H1 (cell line): ENCODE results near the gene HSF4. TPM values are rescaled to one million over a fixed set of nuclear protein-coding genes. Genes with fewer than 3 reads are reported as not detected.

Experiments
- CTCF ChIA-PET: fragments of 300-600 bp; sonication (Branson Sonifier 250); formaldehyde crosslinking; loops from one replicate; lab custom pipeline; 2021; ENCODE audit not compliant: partially characterized antibody; lab: Charles Lee
- POLR2A ChIA-PET: fragments of 300-600 bp; sonication (Branson Sonifier 250); formaldehyde crosslinking; loops from one replicate; lab custom pipeline; 2021; ENCODE audit warnings: inconsistent platforms; ENCODE audit not compliant: partially characterized antibody; lab: Charles Lee
- DNase-seq, 2 experiments: peaks; one replicate each; pipeline versions ENCODE4 v3.0.0 to v3.0.0-alpha.2; 2010 to 2022; ENCODE audit warnings: low spot score in 2 of 2, low read depth in 1 of 2, mixed read lengths in 1 of 2
- FAIRE-seq: peaks from 2 replicates; lab custom pipeline; 2011; peaks lifted over from hg19 to GRCh38; lab: Jason Lieb, UNC
- H2AFZ ChIP-seq: 2 replicates; pipeline ENCODE4 v1.8.1; 2012; ENCODE audit warnings: low read length, inconsistent platforms
- H2AK5ac ChIP-seq: 2 replicates; pipeline ENCODE4 v1.6.1; 2013; ENCODE audit warnings: low read depth, low read length
- H2BK120ac ChIP-seq: replicated peaks from 2 replicates; pipeline ENCODE3; 2013; ENCODE audit warnings: low read depth, low read length, inconsistent platforms
- H2BK12ac ChIP-seq: 2 replicates; pipeline ENCODE4 v1.6.1; 2013; ENCODE audit warnings: low read depth, low read length
- H2BK15ac ChIP-seq: 2 replicates; pipeline ENCODE4 v1.6.1; 2013; ENCODE audit warnings: low read length
- H2BK20ac ChIP-seq: 2 replicates; pipeline ENCODE4 v1.6.1; 2013; ENCODE audit warnings: low read length
- H2BK5ac ChIP-seq: 2 replicates; pipeline ENCODE4 v1.6.1; 2013; ENCODE audit warnings: low read depth, low read length
- H3K14ac ChIP-seq: 2 replicates; pipeline ENCODE4 v1.6.1; 2013; ENCODE audit warnings: inconsistent platforms; ENCODE audit not compliant: insufficient read length
- H3K18ac ChIP-seq: 2 replicates; pipeline ENCODE4 v1.6.1; 2013; ENCODE audit warnings: low read length; ENCODE audit errors: extremely low read depth
- H3K23ac ChIP-seq: 2 replicates; pipeline ENCODE4 v1.6.1; 2013; ENCODE audit warnings: inconsistent platforms; ENCODE audit not compliant: insufficient read length
- H3K23me2 ChIP-seq: 2 replicates; pipeline ENCODE4 v1.6.1; 2013; ENCODE audit warnings: low read depth, low read length
- H3K27ac ChIP-seq: 2 replicates; pipeline ENCODE4 v1.6.1; 2011; ENCODE audit warnings: low read depth, low read length, inconsistent platforms
- H3K27me3 ChIP-seq, 4 experiments: replicated peaks in 1 of 4; 1 replicate in 1 of 4; 2 replicates in 3 of 4; pipeline versions ENCODE4 v1.6.1 to v1.8.1; 2011 to 2013; ENCODE audit warnings: low read length in 3 of 4, mild to moderate bottlenecking in 3 of 4, inconsistent platforms in 2 of 4, mixed read lengths in 2 of 4, moderate library complexity in 1 of 4; ENCODE audit not compliant: control insufficient read depth in 3 of 4, insufficient read depth in 3 of 4; ENCODE audit errors: extremely low read depth in 1 of 4
- H3K36me3 ChIP-seq, 4 experiments: 2 replicates each; pipeline versions ENCODE4 v1.6.1 to v1.8.1; 2011 to 2013; ENCODE audit warnings: mild to moderate bottlenecking in 4 of 4, low read length in 3 of 4, moderate library complexity in 2 of 4, control low read depth in 1 of 4, inconsistent platforms in 1 of 4; ENCODE audit not compliant: insufficient read depth in 4 of 4, control insufficient read depth in 2 of 4
- H3K4ac ChIP-seq: replicated peaks from 2 replicates; pipeline ENCODE3; 2013; ENCODE audit warnings: low read length, low read depth, mixed read lengths, inconsistent platforms; ENCODE audit not compliant: insufficient read length
- H3K4me1 ChIP-seq, 4 experiments: replicated peaks in 1 of 4; 1 replicate in 1 of 4; 2 replicates in 3 of 4; pipeline versions ENCODE4 v1.6.1 to v1.8.1; 2011 to 2013; ENCODE audit warnings: low read length in 3 of 4, inconsistent platforms in 2 of 4, mixed read lengths in 1 of 4; ENCODE audit not compliant: insufficient read depth in 4 of 4, control insufficient read depth in 3 of 4
- H3K4me2 ChIP-seq, 2 experiments: 2 replicates each; pipeline versions ENCODE4 v1.6.1 to v1.8.1; 2011 to 2013; ENCODE audit warnings: low read depth in 2 of 2, low read length in 2 of 2, control low read depth in 1 of 2, inconsistent platforms in 1 of 2, mild to moderate bottlenecking in 1 of 2; ENCODE audit not compliant: insufficient read depth in 1 of 2
- H3K4me3 ChIP-seq, 4 experiments: fragments of 200-600, 300-600 bp in 1 of 4; sonication (generic), shearing (Covaris generic), sonication (Bioruptor Twin) in 1 of 4; 2 replicates each; pipeline versions ENCODE4 v1.5.1 to v1.8.1; 2011 to 2016; ENCODE audit warnings: low read length in 4 of 4, low read depth in 3 of 4, control low read depth in 2 of 4, inconsistent platforms in 2 of 4, mild to moderate bottlenecking in 2 of 4, mixed read lengths in 1 of 4, moderate library complexity in 1 of 4; ENCODE audit not compliant: insufficient read depth in 2 of 4; ENCODE audit errors: extremely low read depth in 1 of 4
- H3K56ac ChIP-seq: replicated peaks from 2 replicates; pipeline ENCODE3; 2013; ENCODE audit warnings: low read depth, mild to moderate bottlenecking, mixed read lengths, low read length, inconsistent platforms; ENCODE audit not compliant: insufficient read length
- H3K79me1 ChIP-seq: 2 replicates; pipeline ENCODE4 v1.6.1; 2013; ENCODE audit warnings: low read depth, low read length, control low read depth
- H3K79me2 ChIP-seq, 2 experiments: 2 replicates each; pipeline versions ENCODE4 v1.6.1 to v1.8.1; 2012 to 2013; ENCODE audit warnings: low read length in 2 of 2, mild to moderate bottlenecking in 2 of 2, inconsistent platforms in 1 of 2; ENCODE audit not compliant: insufficient read depth in 2 of 2, control insufficient read depth in 1 of 2
- H3K9ac ChIP-seq, 4 experiments: replicated peaks in 1 of 4; 1 replicate in 1 of 4; 2 replicates in 3 of 4; pipeline versions ENCODE4 v1.6.1 to v1.8.1; 2011 to 2013; ENCODE audit warnings: low read depth in 3 of 4, low read length in 3 of 4, control low read depth in 2 of 4, mild to moderate bottlenecking in 2 of 4, moderate library complexity in 2 of 4, inconsistent platforms in 1 of 4; ENCODE audit errors: extremely low read depth in 1 of 4
- H3K9me3 ChIP-seq, 2 experiments: 2 replicates each; pipeline versions ENCODE4 v1.6.1 to v1.8.1; 2012 to 2013; ENCODE audit warnings: mild to moderate bottlenecking in 2 of 2, moderate library complexity in 2 of 2, control low read depth in 1 of 2, inconsistent platforms in 1 of 2, low read depth in 1 of 2, low read length in 1 of 2, mixed read lengths in 1 of 2; ENCODE audit not compliant: insufficient read depth in 2 of 2
- H4K20me1 ChIP-seq, 2 experiments: replicated peaks in 1 of 2; 2 replicates each; pipeline versions ENCODE3 to v1.8.1; 2011 to 2013; ENCODE audit warnings: inconsistent platforms in 2 of 2, low read length in 2 of 2, mild to moderate bottlenecking in 1 of 2; ENCODE audit not compliant: insufficient read depth in 2 of 2, control insufficient read depth in 1 of 2
- H4K5ac ChIP-seq: 2 replicates; pipeline ENCODE4 v1.6.1; 2013; ENCODE audit warnings: low read length, low read depth, mixed read lengths, inconsistent platforms; ENCODE audit not compliant: insufficient read length
- H4K8ac ChIP-seq: 2 replicates; pipeline ENCODE4 v1.8.0; 2013; ENCODE audit warnings: mild to moderate bottlenecking, moderate library complexity, low read length, inconsistent platforms; ENCODE audit not compliant: insufficient read depth; ENCODE audit errors: extremely low read depth
- H4K91ac ChIP-seq: replicated peaks from 2 replicates; pipeline ENCODE3; 2013; ENCODE audit warnings: low read length, mixed read lengths, inconsistent platforms; ENCODE audit not compliant: insufficient read length
- ASH2L ChIP-seq: fragments of 200-600, 300-600 bp; sonication (generic); IDR thresholded peaks from one replicate; pipeline ENCODE4 v1.7.1; 2017; ENCODE audit warnings: low read length
- WGBS, 2 experiments: shearing (Covaris generic) in 1 of 2; methylation state at CpG; one replicate each; pipeline versions ENCODE4 v1.1.6 to v1.1.7; 2013 to 2015; ENCODE audit warnings: low lambda C conversion rate in 2 of 2, mixed read lengths in 2 of 2, inconsistent platforms in 1 of 2, low coverage in 1 of 2, missing lambda C conversion rate in 1 of 2; ENCODE audit not compliant: insufficient replicate concordance in 2 of 2, insufficient coverage in 1 of 2, insufficient read length in 1 of 2; ENCODE audit errors: extremely low coverage in 1 of 2, missing lambda C conversion rate in 1 of 2; 5-methylcytosine and 5-hydroxymethylcytosine counted together
- polyA plus RNA-seq, 7 experiments: library from polyadenylated mRNA; depleted of rRNA in 3 of 7; stranded (reverse) in 5 of 7; unstranded in 2 of 7; fragments of >200 nt in 5 of 7; fragments of 200-250 nt in 2 of 7; gene quantifications; 1 replicate in 5 of 7; 2 replicates in 1 of 7; 4 replicates in 1 of 7; pipeline versions ENCODE4 v1.2.1 to v1.2.3, GENCODE V29; 2011 to 2013; ENCODE audit warnings: missing spikeins in 2 of 7, mixed read lengths in 2 of 7
- total RNA-seq: library from RNA; stranded (reverse); fragmentation: NEBNext Ultra II Directional; extraction: Animal tissue kit (Norgen Biotek cat#: 25700); gene quantifications from 2 replicates; pipeline ENCODE4 v1.2.1, GENCODE V29; 2021

The HSF4 gene
- total and polyA plus RNA-seq, 2 of the 8 experiments (the other 6 are each of a cell fraction or from before 2014, with no cell fraction given) = 0.14 TPM; not detected in 1

DNA sequence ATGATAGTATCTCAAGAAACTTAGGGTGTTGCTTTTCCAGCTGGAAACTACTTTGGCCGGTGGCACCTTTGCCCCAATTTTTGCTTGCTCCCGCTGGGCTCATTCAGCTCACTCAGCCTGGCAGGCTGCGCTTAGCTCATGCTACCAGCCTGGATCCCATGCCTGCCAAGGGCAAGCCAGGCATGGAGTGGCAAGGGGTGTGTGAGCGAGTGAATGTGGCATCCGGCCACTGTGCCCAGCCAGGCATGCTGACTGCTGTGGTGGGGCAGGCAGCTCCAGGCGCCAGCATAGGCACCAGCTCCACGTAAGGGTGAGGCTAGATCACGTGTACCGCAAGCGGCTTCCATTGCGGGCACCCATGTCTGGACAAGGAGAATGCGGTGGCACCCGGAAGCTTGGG lies 23.2 kb upstream of the HSF4 start:
- no peak for DNase-seq
- Histone ChIP-seq H3K9ac (no peak overlapping the region), H3K36me3 (peaks cover 16 to 44% (median 39%) of the 10 kb centered on the region in 4 experiments; a peak in 7 of 8 replicates), H3K4ac (no peak overlapping the region), H2AFZ (no peak overlapping the region), H4K20me1 (peaks cover 0 to 1% of the 10 kb centered on the region in 2 experiments), H4K5ac (no peak overlapping the region), H2BK15ac (no peak overlapping the region), H3K4me2 (no peak overlapping the region), H4K91ac (no peak overlapping the region), H2BK20ac (no peak overlapping the region), H2BK12ac (no peak overlapping the region), H4K8ac (no peak overlapping the region; the same call in 1 of the 2 replicates), H3K18ac (no peak overlapping the region)
- 96% methylated on average over 13 of the region's 13 CpGs; no CpG with 5 or more reads in 1 of the 2 experiments for WGBS, 2 experiments
- POLR2A ChIA-PET = interaction anchor here (1.0 kb wide), 1 partner anchor 10 kb away, joined by 3 read pairs; no protein-coding TSS in a partner anchor
- TF ChIP-seq ASH2L = no peak
- TF ChIP-seq, all 59 proteins: peak for 0
- H3K27me3 ChIP-seq = no peaks in the 10 kb centered on the region
- no peaks in the 10 kb centered on the region for H3K23me2 ChIP-seq
- no peaks in the 10 kb centered on the region for H3K79me2 ChIP-seq
- H3K9me3 ChIP-seq = no peaks in the 10 kb centered on the region
- no peaks in the 10 kb centered on the region for H3K4me1 ChIP-seq
- H3K79me1 ChIP-seq = no peaks in the 10 kb centered on the region; the same call in 1 of the 2 replicates
- no peak overlapping the region for H3K56ac ChIP-seq
- H2BK5ac ChIP-seq = no peak overlapping the region
- no peak overlapping the region for H2AK5ac ChIP-seq
- H3K4me3 ChIP-seq = no peak overlapping the region
- no peak overlapping the region for H3K14ac ChIP-seq
- no peak overlapping the region for H2BK120ac ChIP-seq
- no peak for FAIRE-seq
- H3K23ac ChIP-seq = no peak overlapping the region
- CTCF ChIA-PET = interaction anchor here (0.7 to 5.3 kb wide), 13 partner anchors 8 to 197 kb away, joined by 3 to 26 read pairs (median 4); partner anchors contain the start of genes B3GNT9 and NOL3
- no peak overlapping the region for H3K27ac ChIP-seq
